ENCODE results near the gene PNMT.

The PNMT gene

DNA sequence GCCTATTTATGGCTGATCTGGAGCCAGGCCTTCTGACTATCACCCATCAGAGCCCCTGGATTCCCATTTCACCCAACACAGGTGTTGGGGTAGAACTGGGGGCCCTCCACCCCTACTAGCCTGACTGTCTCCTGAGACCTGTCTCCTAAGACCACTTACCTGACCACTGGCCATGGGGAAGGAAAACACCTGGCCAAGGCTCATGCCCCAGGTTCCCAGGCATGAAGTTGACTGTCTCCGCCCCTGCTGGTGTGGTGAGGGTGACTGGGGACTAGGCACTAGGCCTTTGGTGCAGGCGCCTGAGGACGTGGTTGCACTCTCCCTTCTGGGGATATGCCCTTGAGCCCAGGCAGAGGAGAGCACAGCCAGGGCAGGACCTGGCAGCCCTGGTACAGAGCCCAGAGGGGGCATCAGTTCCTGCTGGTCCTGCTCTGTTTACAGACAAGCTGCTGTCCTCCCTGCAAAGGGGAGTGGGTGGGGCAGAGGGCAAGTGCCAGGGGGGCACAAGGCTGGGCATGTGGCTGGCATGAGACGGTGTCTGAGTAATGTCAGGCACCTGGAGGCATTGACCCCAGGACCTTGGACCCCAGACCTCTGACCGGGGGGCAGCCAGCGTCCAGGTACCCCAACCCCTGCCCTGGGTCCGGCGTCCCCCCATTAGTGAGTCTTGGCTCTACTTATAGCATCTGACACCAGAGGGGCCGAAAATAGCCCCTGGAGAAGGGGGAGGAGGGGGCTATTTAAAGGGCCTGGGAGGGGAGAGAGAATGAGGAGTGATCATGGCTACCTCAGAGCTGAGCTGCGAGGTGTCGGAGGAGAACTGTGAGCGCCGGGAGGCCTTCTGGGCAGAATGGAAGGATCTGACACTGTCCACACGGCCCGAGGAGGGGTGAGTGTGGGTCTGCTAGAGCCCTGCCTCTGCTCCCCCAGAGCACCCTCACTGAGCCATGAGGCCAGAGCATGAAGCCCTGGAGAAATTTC, 3.4 kb upstream of the PNMT start, which contains the start of gene TCAP:
Gene TCAP (plus strand): TSS at position 769 of the 981 bp plus-strand sequence. CDS start 11 bp downstream, at position 780.
- no peak for DNase-seq (ENCODE audit: low read depth)
- TF ChIP-seq, protein P1, sequence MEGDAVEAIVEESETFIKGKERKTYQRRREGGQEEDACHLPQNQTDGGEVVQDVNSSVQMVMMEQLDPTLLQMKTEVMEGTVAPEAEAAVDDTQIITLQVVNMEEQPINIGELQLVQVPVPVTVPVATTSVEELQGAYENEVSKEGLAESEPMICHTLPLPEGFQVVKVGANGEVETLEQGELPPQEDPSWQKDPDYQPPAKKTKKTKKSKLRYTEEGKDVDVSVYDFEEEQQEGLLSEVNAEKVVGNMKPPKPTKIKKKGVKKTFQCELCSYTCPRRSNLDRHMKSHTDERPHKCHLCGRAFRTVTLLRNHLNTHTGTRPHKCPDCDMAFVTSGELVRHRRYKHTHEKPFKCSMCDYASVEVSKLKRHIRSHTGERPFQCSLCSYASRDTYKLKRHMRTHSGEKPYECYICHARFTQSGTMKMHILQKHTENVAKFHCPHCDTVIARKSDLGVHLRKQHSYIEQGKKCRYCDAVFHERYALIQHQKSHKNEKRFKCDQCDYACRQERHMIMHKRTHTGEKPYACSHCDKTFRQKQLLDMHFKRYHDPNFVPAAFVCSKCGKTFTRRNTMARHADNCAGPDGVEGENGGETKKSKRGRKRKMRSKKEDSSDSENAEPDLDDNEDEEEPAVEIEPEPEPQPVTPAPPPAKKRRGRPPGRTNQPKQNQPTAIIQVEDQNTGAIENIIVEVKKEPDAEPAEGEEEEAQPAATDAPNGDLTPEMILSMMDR (IDR thresholded peaks at IDR 0.05; ENCODE audit: insufficient read depth, low read depth, low read length, missing control alignments) = no peak
- no peak within 1 kb of the TSS for H3K4me3 ChIP-seq (ENCODE audit: low read length)

DNA sequence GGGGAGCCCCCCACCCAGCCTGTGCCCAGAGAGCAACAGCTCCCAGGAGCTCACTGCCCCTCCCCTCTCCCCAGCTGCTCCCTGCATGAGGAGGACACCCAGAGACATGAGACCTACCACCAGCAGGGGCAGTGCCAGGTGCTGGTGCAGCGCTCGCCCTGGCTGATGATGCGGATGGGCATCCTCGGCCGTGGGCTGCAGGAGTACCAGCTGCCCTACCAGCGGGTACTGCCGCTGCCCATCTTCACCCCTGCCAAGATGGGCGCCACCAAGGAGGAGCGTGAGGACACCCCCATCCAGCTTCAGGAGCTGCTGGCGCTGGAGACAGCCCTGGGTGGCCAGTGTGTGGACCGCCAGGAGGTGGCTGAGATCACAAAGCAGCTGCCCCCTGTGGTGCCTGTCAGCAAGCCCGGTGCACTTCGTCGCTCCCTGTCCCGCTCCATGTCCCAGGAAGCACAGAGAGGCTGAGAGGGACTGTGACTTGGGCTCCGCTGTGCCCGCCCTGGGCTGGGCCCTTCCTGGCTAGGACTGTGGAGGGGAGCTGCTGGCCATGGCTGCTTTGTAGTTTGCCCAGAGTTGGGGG, 2.5 kb upstream of the PNMT start:
- no peak overlapping the region for H3K4me3 ChIP-seq (ENCODE audit: low read length)
- TF ChIP-seq, protein P1 (IDR thresholded peaks at IDR 0.05; ENCODE audit: insufficient read depth, low read depth, low read length, missing control alignments) = peak; percentile 28
- DNase-seq (ENCODE audit: low read depth) = peak; percentile 18

DNA sequence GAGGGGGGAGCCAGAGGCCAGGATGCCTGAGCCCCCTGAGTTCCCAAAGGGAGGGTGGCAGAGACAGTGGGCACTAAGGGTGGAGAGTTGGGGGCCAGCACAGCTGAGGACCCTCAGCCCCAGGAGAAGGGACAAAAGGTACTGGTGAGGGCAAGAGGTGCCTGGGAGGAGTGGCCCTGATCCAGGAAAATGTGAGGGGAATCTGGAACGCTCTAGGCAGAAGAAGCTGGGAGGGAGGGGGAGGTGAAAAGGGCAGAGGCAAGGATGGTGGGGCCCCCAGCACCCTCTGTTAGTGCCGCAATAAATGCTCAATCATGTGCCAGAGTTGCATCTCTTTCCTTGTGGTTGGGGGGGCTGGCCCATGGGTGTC, 2.0 kb upstream of the PNMT start:
- H3K4me3 ChIP-seq (ENCODE audit: low read length) = no peak overlapping the region
- TF ChIP-seq, protein P1 (IDR thresholded peaks at IDR 0.05; ENCODE audit: insufficient read depth, low read depth, low read length, missing control alignments) = no peak
- DNase-seq (ENCODE audit: low read depth) = no peak

DNA sequence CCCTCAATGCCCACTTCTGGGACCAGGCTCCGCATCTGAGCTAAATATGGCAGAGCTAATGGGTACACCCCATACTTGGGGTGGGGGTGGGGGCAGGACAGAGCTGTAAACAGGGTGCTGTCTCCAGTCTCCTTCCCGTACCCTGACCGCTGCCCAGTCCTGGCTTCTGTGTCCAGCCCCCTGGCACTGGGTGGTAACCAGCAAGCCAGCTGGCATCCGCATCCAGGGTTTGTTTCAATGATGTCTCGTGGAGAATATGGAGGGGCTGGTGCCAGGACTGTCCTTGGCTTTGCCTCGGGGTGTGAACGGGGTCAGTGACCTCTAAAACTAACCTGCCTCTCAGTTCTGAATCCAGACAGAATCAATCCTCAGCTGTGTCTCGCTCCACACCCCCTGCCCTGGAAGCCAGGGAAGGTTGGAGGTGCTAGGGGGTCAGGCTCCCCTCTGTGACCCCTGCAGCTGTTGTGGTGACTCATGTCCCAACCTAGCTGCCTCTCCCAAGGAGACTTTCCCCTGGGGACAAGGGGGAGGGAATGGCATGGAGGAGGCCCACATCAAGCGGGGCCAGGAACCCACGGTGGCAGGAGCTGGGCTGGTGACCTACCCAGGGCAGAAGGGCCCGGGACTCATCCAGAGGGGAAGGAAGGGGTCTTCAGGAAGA, 1.5 kb upstream of the PNMT start:
- TF ChIP-seq, protein P1 (IDR thresholded peaks at IDR 0.05; ENCODE audit: insufficient read depth, low read depth, low read length, missing control alignments) = no peak
- no peak overlapping the region for H3K4me3 ChIP-seq (ENCODE audit: low read length)
- DNase-seq (ENCODE audit: low read depth) = no peak

DNA sequence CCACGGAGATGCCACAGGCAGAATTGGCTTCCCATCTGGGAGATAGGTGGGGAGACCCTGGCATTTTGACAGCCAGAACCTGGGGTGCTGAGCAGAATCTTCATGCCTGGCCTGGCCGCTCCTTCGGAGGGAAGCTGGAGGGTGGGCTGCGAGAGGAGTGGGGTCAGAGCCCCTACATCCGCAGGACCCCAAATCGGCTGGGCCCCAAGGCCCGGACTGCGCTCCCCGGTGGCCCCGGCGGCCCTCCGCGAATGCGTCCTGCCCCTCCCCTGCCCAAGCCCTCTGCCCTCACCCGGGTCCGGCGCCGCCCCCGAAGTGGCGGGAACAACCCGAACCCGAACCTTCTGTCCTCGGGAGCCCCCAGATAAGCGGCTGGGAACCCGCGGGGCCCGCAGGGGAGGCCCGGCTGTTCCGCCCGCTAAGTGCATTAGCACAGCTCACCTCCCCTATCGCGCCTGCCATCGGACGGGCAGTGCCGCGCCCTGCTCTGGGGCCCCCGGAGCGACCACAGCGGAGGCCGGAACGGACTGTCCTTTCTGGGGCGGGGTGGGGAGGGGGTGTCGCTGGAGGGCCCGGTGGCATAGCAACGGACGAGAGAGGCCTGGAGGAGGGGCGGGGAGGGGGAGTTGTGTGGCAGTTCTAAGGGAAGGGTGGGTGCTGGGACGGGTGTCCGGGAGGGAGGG, 850 bp upstream of the PNMT start:
- TF ChIP-seq, protein P1 (IDR thresholded peaks at IDR 0.05; ENCODE audit: insufficient read depth, low read depth, low read length, missing control alignments) = no peak
- no peak for DNase-seq (ENCODE audit: low read depth)
- no peak overlapping the region for H3K4me3 ChIP-seq (ENCODE audit: low read length)

DNA sequence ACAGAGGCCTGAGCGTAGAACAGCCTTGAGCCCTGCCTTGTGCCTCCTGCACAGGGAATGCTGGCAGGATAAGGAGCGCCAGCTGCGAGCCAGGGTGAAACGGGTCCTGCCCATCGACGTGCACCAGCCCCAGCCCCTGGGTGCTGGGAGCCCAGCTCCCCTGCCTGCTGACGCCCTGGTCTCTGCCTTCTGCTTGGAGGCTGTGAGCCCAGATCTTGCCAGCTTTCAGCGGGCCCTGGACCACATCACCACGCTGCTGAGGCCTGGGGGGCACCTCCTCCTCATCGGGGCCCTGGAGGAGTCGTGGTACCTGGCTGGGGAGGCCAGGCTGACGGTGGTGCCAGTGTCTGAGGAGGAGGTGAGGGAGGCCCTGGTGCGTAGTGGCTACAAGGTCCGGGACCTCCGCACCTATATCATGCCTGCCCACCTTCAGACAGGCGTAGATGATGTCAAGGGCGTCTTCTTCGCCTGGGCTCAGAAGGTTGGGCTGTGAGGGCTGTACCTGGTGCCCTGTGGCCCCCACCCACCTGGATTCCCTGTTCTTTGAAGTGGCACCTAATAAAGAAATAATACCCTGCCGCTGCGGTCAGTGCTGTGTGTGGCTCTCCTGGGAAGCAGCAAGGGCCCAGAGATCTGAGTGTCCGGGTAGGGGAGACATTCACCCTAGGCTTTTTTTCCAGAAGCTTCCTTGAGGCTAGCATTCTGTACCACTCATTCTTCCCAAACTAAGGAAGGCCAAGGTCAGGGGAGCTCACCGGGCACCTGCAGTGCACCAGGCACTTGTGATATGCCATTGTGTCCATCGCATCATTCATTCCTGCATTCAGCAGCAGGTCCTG, 1.9 kb downstream of the PNMT start:
- DNase-seq (ENCODE audit: low read depth) = no peak
- H3K4me3 ChIP-seq (ENCODE audit: low read length) = no peak overlapping the region
- TF ChIP-seq, protein P1 (IDR thresholded peaks at IDR 0.05; ENCODE audit: insufficient read depth, low read depth, low read length, missing control alignments) = no peak
